Activated naive CD8-positive, alpha-beta T cell treated with anti-CD3 and anti-CD28 coated beads for 36 hours (primary cell): ENCODE data around the gene GHRHR. TPM values are rescaled to one million over a fixed set of nuclear protein-coding genes. Genes with fewer than 3 reads are reported as not detected.

Experiments used
- DNase-seq: peaks from one replicate; pipeline ENCODE4 v3.0.0; 2021
- H3K27ac Mint-ChIP-seq: one replicate; pipeline ENCODE4 v1.8.0; 2022; ENCODE audit warnings: mild to moderate bottlenecking, moderate library complexity, mixed read lengths
- H3K27me3 Mint-ChIP-seq: one replicate; pipeline ENCODE4 v1.8.0; 2022; ENCODE audit warnings: mild to moderate bottlenecking, mixed read lengths
- H3K36me3 Mint-ChIP-seq: one replicate; pipeline ENCODE4 v1.8.0; 2021; ENCODE audit warnings: mild to moderate bottlenecking, mixed read lengths
- H3K4me1 Mint-ChIP-seq: one replicate; pipeline ENCODE4 v1.8.0; 2021; ENCODE audit warnings: mixed read lengths
- H3K4me3 Mint-ChIP-seq: one replicate; pipeline ENCODE4 v1.8.0; 2022; ENCODE audit warnings: mild to moderate bottlenecking, moderate library complexity, mixed read lengths
- H3K9me3 Mint-ChIP-seq: one replicate; pipeline ENCODE4 v1.8.0; 2022; ENCODE audit warnings: mixed read lengths
- total RNA-seq, 2 experiments: library from RNA; stranded (reverse); gene quantifications; one replicate each; pipeline ENCODE4 v1.2.3, GENCODE V29; 2021

GHRHR gene
- total RNA-seq, 2 experiments from 2014 or later = not detected

- Mint-ChIP-seq H3K27me3 (peaks cover 4% of the 10 kb centered on the region), H3K27ac (no peak overlapping the region), H3K9me3 (no peaks in the 10 kb centered on the region), H3K36me3 (no peaks in the 10 kb centered on the region), H3K4me3 (no peak overlapping the region), H3K4me1 (peaks cover 2% of the 10 kb centered on the region)
- DNase-seq = no peak
These were observed 53.4 kb downstream of the GHRHR start for GRCh38 chr7:31017032-31017675.

GRCh38 chr7:31017721-31018120 is 54.0 kb downstream of the GHRHR start:
- H3K4me3 Mint-ChIP-seq = no peak overlapping the region
- H3K27ac Mint-ChIP-seq = no peak overlapping the region
- no peaks in the 10 kb centered on the region for H3K36me3 Mint-ChIP-seq
- peaks cover 4% of the 10 kb centered on the region for H3K27me3 Mint-ChIP-seq
- no peak for DNase-seq
- H3K4me1 Mint-ChIP-seq = peaks cover 2% of the 10 kb centered on the region
- no peaks in the 10 kb centered on the region for H3K9me3 Mint-ChIP-seq

- Mint-ChIP-seq H3K4me1 (peaks cover 15% of the 10 kb centered on the region), H3K27ac (no peak overlapping the region), H3K27me3 (peaks cover 4% of the 10 kb centered on the region)
These were observed 55.8 kb downstream of the GHRHR start for GRCh38 chr7:31019509-31019908.

GRCh38 chr7:31020161-31020560 is 56.4 kb downstream of the GHRHR start:
- Mint-ChIP-seq H3K36me3 (peaks cover 2% of the 10 kb centered on the region), H3K27me3 (peaks cover 4% of the 10 kb centered on the region), H3K9me3 (peaks cover 11% of the 10 kb centered on the region), H3K4me3 (no peak overlapping the region), H3K4me1 (peaks cover 19% of the 10 kb centered on the region), H3K27ac (no peak overlapping the region)
- DNase-seq = no peak

More at GRCh38 chr7:31019509-31019908, 55.8 kb downstream of the GHRHR start:
- Mint-ChIP-seq H3K36me3 (peaks cover under 1% of the 10 kb centered on the region), H3K4me3 (no peak overlapping the region), H3K9me3 (peaks cover 9% of the 10 kb centered on the region)
- no peak for DNase-seq

- Mint-ChIP-seq H3K27me3 (peaks cover 4% of the 10 kb centered on the region), H3K4me1 (peaks cover 19% of the 10 kb centered on the region), H3K36me3 (peaks cover 2% of the 10 kb centered on the region), H3K9me3 (peaks cover 12% of the 10 kb centered on the region), H3K4me3 (no peak overlapping the region), H3K27ac (no peak overlapping the region)
- no peak for DNase-seq
These were observed 56.9 kb downstream of the GHRHR start for GRCh38 chr7:31020652-31021051.

GRCh38 chr7:31022117-31022516 is 58.4 kb downstream of the GHRHR start:
- Mint-ChIP-seq H3K36me3 (peaks cover 2% of the 10 kb centered on the region), H3K9me3 (peaks cover 14% of the 10 kb centered on the region), H3K4me1 (peaks cover 25% of the 10 kb centered on the region), H3K27me3 (no peaks in the 10 kb centered on the region), H3K27ac (no peak overlapping the region), H3K4me3 (no peak overlapping the region)
- no peak for DNase-seq

- Mint-ChIP-seq H3K27ac (no peak overlapping the region), H3K4me1 (peaks cover 27% of the 10 kb centered on the region), H3K27me3 (no peaks in the 10 kb centered on the region), H3K9me3 (peaks cover 14% of the 10 kb centered on the region), H3K4me3 (no peak overlapping the region), H3K36me3 (peaks cover 2% of the 10 kb centered on the region)
- DNase-seq = no peak
These were observed 59.0 kb downstream of the GHRHR start for GRCh38 chr7:31022726-31023125.

- peaks cover 14% of the 10 kb centered on the region for H3K9me3 Mint-ChIP-seq
- peaks cover 2% of the 10 kb centered on the region for H3K36me3 Mint-ChIP-seq
These were observed 60.1 kb downstream of the GHRHR start for GRCh38 chr7:31023877-31024276.

GRCh38 chr7:31027161-31027965 is 63.6 kb downstream of the GHRHR start:
- DNase-seq = peak; percentile 22
- peaks cover 27% of the 10 kb centered on the region for H3K4me1 Mint-ChIP-seq
- H3K9me3 Mint-ChIP-seq = peaks cover 14% of the 10 kb centered on the region
- H3K27ac Mint-ChIP-seq = no peak overlapping the region
- H3K36me3 Mint-ChIP-seq = peaks cover 2% of the 10 kb centered on the region
- H3K27me3 Mint-ChIP-seq = peaks cover 5% of the 10 kb centered on the region
- no peak overlapping the region for H3K4me3 Mint-ChIP-seq

More at GRCh38 chr7:31023877-31024276, 60.1 kb downstream of the GHRHR start:
- Mint-ChIP-seq H3K4me1 (peaks cover 27% of the 10 kb centered on the region), H3K4me3 (no peak overlapping the region), H3K27me3 (no peaks in the 10 kb centered on the region), H3K27ac (peak overlapping the region; percentile 84)
- DNase-seq = peak; percentile 45

- Mint-ChIP-seq H3K4me3 (no peak overlapping the region), H3K9me3 (peaks cover 14% of the 10 kb centered on the region), H3K27me3 (peaks cover 5% of the 10 kb centered on the region), H3K36me3 (peaks cover 2% of the 10 kb centered on the region), H3K27ac (no peak overlapping the region), H3K4me1 (peaks cover 27% of the 10 kb centered on the region)
- DNase-seq = no peak
These were observed 64.3 kb downstream of the GHRHR start for GRCh38 chr7:31028006-31028405.

- Mint-ChIP-seq H3K27ac (no peak overlapping the region), H3K36me3 (peaks cover 2% of the 10 kb centered on the region)
These were observed 64.8 kb downstream of the GHRHR start for GRCh38 chr7:31028417-31028992.

More at GRCh38 chr7:31028417-31028992, 64.8 kb downstream of the GHRHR start:
- Mint-ChIP-seq H3K4me3 (no peak overlapping the region), H3K4me1 (peaks cover 23% of the 10 kb centered on the region), H3K9me3 (peaks cover 14% of the 10 kb centered on the region), H3K27me3 (peaks cover 5% of the 10 kb centered on the region)
- DNase-seq = no peak

Other genes with a start within 250 kb of the GHRHR start
- gene INMT, start 211.8 kb upstream of the GHRHR start, total RNA-seq = under 1 TPM in 1 of 2 experiments, not detected in 1; 0.08 TPM
- 1 to 10 TPM; 1.6 to 2.0 TPM for gene MINDY4, start 192.5 kb upstream of the GHRHR start, total RNA-seq
- under 1 TPM; 0.10 TPM for gene AQP1, start 52.1 kb upstream of the GHRHR start, total RNA-seq
- gene ADCYAP1R1, start 88.4 kb downstream of the GHRHR start, total RNA-seq = not detected